Chondrocyte (in vitro differentiated cells): ENCODE results near the gene FGFBP2. TPM values are rescaled to one million over a fixed set of nuclear protein-coding genes. Genes with fewer than 3 reads are reported as not detected.

Experiments used
- DNase-seq: peaks from one replicate; pipeline ENCODE4 v3.0.0; 2021; ENCODE audit warnings: mixed read lengths, low spot score
- H3K27ac Mint-ChIP-seq: one replicate; pipeline ENCODE4 v1.8.0; 2021; ENCODE audit warnings: mild to moderate bottlenecking, moderate library complexity, mixed read lengths; ENCODE audit not compliant: unreplicated experiment
- H3K27me3 Mint-ChIP-seq: 2 replicates; pipeline ENCODE4 v1.8.0; 2021; ENCODE audit warnings: low read depth, mixed read lengths
- H3K36me3 Mint-ChIP-seq: 2 replicates; pipeline ENCODE4 v1.8.0; 2021; ENCODE audit warnings: low read depth, mixed read lengths
- H3K4me1 Mint-ChIP-seq: 2 replicates; pipeline ENCODE4 v1.8.0; 2021; ENCODE audit warnings: low read depth, mild to moderate bottlenecking, mixed read lengths
- H3K4me3 Mint-ChIP-seq: one replicate; pipeline ENCODE4 v1.8.0; 2021; ENCODE audit warnings: mild to moderate bottlenecking, moderate library complexity, mixed read lengths; ENCODE audit not compliant: unreplicated experiment
- H3K9me3 Mint-ChIP-seq: 2 replicates; pipeline ENCODE4 v1.8.0; 2021; ENCODE audit warnings: low read depth, mixed read lengths
- total RNA-seq: library from RNA; stranded (reverse); gene quantifications from 3 replicates; pipeline ENCODE4 v1.2.1, GENCODE V29; 2021
- TF ChIP-seq, protein P1 (sequence below): fragments of 200-600 bp; sonication (generic); IDR thresholded peaks from 2 replicates; pipeline ENCODE4 v1.5.0; 2021; ENCODE audit warnings: antibody characterized with exemption, mild to moderate bottlenecking, moderate library complexity

The FGFBP2 gene
- total RNA-seq, 1 donor from 2014 or later, result not detected

DNA sequence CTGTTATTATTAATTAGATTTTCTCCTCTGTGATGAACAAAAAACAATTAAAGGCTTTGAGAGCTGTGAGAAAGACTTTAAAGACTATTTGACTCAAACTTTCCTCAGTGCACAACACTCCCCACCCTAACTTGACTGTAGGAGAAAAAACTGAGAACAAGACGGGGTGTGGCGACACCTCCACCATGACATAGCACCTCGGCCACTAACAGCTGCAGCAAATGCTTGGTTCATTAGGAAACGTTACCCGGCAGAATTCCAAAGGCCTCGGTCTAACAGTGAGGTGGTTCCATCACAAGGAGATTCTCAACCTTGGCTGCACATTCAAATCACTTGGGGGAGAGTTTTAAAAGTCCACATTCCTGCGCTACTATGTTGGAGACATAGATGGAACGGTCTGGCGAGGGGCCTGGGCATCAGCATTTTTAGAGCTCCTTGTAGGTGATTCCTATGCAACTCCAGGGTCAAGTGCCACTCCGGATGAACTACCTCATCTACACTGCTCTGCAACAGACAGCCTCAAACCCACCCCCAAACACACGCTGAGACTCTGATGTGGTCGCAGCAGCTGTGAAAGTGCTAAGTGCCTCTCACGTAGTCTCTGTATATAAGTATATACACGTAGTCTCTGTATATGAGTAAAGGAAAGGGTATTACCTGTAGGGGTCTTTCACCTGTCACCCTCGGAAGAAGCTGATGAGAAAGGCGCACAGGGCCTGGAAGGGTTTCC is 1.0 kb downstream of the FGFBP2 start:
- Mint-ChIP-seq H3K4me1 (peaks cover 8% of the 10 kb centered on the region), H3K9me3 (peaks cover 10% of the 10 kb centered on the region), H3K27ac (no peak overlapping the region), H3K36me3 (peaks cover 6% of the 10 kb centered on the region), H3K27me3 (peaks cover 15% of the 10 kb centered on the region), H3K4me3 (no peak overlapping the region)
- DNase-seq, result no peak
- TF ChIP-seq, protein P1, sequence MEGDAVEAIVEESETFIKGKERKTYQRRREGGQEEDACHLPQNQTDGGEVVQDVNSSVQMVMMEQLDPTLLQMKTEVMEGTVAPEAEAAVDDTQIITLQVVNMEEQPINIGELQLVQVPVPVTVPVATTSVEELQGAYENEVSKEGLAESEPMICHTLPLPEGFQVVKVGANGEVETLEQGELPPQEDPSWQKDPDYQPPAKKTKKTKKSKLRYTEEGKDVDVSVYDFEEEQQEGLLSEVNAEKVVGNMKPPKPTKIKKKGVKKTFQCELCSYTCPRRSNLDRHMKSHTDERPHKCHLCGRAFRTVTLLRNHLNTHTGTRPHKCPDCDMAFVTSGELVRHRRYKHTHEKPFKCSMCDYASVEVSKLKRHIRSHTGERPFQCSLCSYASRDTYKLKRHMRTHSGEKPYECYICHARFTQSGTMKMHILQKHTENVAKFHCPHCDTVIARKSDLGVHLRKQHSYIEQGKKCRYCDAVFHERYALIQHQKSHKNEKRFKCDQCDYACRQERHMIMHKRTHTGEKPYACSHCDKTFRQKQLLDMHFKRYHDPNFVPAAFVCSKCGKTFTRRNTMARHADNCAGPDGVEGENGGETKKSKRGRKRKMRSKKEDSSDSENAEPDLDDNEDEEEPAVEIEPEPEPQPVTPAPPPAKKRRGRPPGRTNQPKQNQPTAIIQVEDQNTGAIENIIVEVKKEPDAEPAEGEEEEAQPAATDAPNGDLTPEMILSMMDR, result no peak

GRCh38 chr4:15958562-15958961 is 4.4 kb downstream of the FGFBP2 start:
- TF ChIP-seq, protein P1, result no peak
- DNase-seq, result no peak
- Mint-ChIP-seq H3K36me3 (no peaks in the 10 kb centered on the region), H3K4me3 (no peak overlapping the region), H3K27ac (no peak overlapping the region), H3K4me1 (peaks cover 8% of the 10 kb centered on the region), H3K9me3 (no peaks in the 10 kb centered on the region), H3K27me3 (peaks cover 7% of the 10 kb centered on the region)

DNA sequence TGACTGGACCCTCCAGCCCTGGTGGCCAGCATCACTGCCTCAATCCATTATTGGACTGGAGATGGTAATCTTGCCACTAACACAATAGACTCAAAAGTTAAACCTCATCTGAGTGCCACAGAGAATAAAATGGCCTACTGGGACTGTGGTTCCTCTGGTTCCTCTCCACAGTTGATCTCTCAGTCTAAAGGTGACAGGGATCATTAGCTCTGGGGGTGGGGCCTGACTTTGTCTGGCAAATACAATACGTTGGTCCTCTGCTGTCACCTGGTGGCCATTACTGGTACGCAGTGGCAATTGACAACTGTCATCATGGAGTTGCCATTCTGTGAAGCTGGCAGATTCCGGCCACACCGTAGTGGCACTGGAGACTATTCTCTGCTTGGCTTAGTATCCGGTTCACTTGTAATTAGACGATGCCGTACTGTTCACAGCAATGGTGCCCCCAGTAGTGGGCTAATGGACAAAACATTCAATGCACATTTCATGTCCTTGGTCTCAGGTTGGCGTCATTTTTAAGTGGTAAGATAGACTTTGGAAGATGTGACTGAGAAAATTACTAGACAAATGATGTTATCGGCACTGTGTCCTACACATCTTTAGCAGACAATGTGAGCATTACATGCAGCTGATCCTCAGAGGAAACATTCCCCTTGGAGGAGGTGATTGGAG is 6.7 kb downstream of the FGFBP2 start:
- H3K4me1 Mint-ChIP-seq, result no peaks in the 10 kb centered on the region
- TF ChIP-seq, protein P1, result peak; percentile 94
- H3K27me3 Mint-ChIP-seq, result peaks cover 5% of the 10 kb centered on the region
- no peak overlapping the region for H3K27ac Mint-ChIP-seq
- H3K36me3 Mint-ChIP-seq, result no peaks in the 10 kb centered on the region
- DNase-seq, result no peak
- H3K4me3 Mint-ChIP-seq, result no peak overlapping the region
- no peaks in the 10 kb centered on the region for H3K9me3 Mint-ChIP-seq

- TF ChIP-seq, protein P1, result no peak
- Mint-ChIP-seq H3K9me3 (no peaks in the 10 kb centered on the region), H3K36me3 (no peaks in the 10 kb centered on the region), H3K27me3 (peaks cover 4% of the 10 kb centered on the region), H3K4me3 (no peak overlapping the region), H3K4me1 (no peaks in the 10 kb centered on the region), H3K27ac (no peak overlapping the region)
- DNase-seq, result no peak
Measured at GRCh38 chr4:15955670-15956069, 7.3 kb downstream of the FGFBP2 start.

GRCh38 chr4:15953625-15954024 is 9.3 kb downstream of the FGFBP2 start:
- Mint-ChIP-seq H3K27ac (no peak overlapping the region), H3K4me3 (no peak overlapping the region), H3K4me1 (no peaks in the 10 kb centered on the region), H3K27me3 (peaks cover 1% of the 10 kb centered on the region), H3K9me3 (no peaks in the 10 kb centered on the region), H3K36me3 (no peaks in the 10 kb centered on the region)
- no peak for DNase-seq
- TF ChIP-seq, protein P1, result no peak
